ENCODE measurements around the gene UVSSA.
A peak's percentile ranks its signal among the peaks of the same experiment; 100 is the strongest.

UVSSA gene

GRCh38 chr4:1365271-1366178 lies 18.5 kb downstream of the UVSSA start:
- no peak overlapping the region for H3K27ac ChIP-seq
- TF ChIP-seq CTCF (IDR thresholded peaks at IDR 0.05) = peak; percentile 16; the same call in 1 of the 2 replicates
- no peak for TF ChIP-seq ZFX (IDR thresholded peaks at IDR 0.05; ENCODE audit: borderline replicate concordance)

- TF ChIP-seq CTCF (IDR thresholded peaks at IDR 0.05) (no peak), ZFX (IDR thresholded peaks at IDR 0.05; ENCODE audit: borderline replicate concordance) (no peak)
- no peak overlapping the region for H3K27ac ChIP-seq
Measured at GRCh38 chr4:1366371-1367229, 19.6 kb downstream of the UVSSA start.

GRCh38 chr4:1367230-1367935 lies 20.4 kb downstream of the UVSSA start:
- TF ChIP-seq CTCF (IDR thresholded peaks at IDR 0.05) (no peak), ZFX (IDR thresholded peaks at IDR 0.05; ENCODE audit: borderline replicate concordance) (no peak)

GRCh38 chr4:1367936-1368289 lies 20.9 kb downstream of the UVSSA start:
- TF ChIP-seq CTCF (IDR thresholded peaks at IDR 0.05) (no peak), ZFX (IDR thresholded peaks at IDR 0.05; ENCODE audit: borderline replicate concordance) (no peak)
- H3K27ac ChIP-seq = no peak overlapping the region

More at GRCh38 chr4:1367230-1367935, 20.4 kb downstream of the UVSSA start:
- H3K27ac ChIP-seq = no peak overlapping the region

GRCh38 chr4:1368421-1369090 lies 21.5 kb downstream of the UVSSA start:
- no peak overlapping the region for H3K27ac ChIP-seq
- no peak for TF ChIP-seq ZFX (IDR thresholded peaks at IDR 0.05; ENCODE audit: borderline replicate concordance)
- no peak for TF ChIP-seq CTCF (IDR thresholded peaks at IDR 0.05)

- no peak overlapping the region for H3K27ac ChIP-seq
- no peak for TF ChIP-seq ZFX (IDR thresholded peaks at IDR 0.05; ENCODE audit: borderline replicate concordance)
- no peak for TF ChIP-seq CTCF (IDR thresholded peaks at IDR 0.05)
Measured at GRCh38 chr4:1369091-1369450, 22.1 kb downstream of the UVSSA start.
